Suprapubic skin (tissue), 4 donors: Measurements from ENCODE around the gene PDLIM3.

ENCODE experiments used
- CTCF ChIP-seq, 2 donors: fragments of 200-600 bp in 1 of 2; fragments of 450-650 bp in 1 of 2; sonication (generic) in 1 of 2; IDR thresholded peaks; one replicate each; pipeline ENCODE4 v1.5.1; 2016 to 2019; ENCODE audit warnings: antibody characterized with exemption in 2 of 2, mild to moderate bottlenecking in 1 of 2, moderate library complexity in 1 of 2
- EP300 ChIP-seq: sonication (generic); formaldehyde crosslinking; IDR thresholded peaks from one replicate; pipeline ENCODE4 v1.6.1; 2017; ENCODE audit warnings: antibody characterized with exemption
- POLR2AphosphoS5 ChIP-seq, 3 donors: sonication (generic); formaldehyde crosslinking; IDR thresholded peaks; one replicate each; pipeline ENCODE4 v1.6.1; 2017; ENCODE audit warnings: antibody characterized with exemption in 3 of 3

- TF ChIP-seq POLR2AphosphoS5 (IDR thresholded peaks at IDR 0.05) (no peak), EP300 (no peak), CTCF (IDR thresholded peaks at IDR 0.05) (no peak)
Measured at GRCh38 chr4:185580699-185581098, 45.4 kb upstream of the PDLIM3 start.
